ENCODE measurements around the gene PIGR. TPM values are rescaled to one million over a fixed set of nuclear protein-coding genes. Genes with fewer than 3 reads are reported as not detected.

Gene PIGR, protein sequence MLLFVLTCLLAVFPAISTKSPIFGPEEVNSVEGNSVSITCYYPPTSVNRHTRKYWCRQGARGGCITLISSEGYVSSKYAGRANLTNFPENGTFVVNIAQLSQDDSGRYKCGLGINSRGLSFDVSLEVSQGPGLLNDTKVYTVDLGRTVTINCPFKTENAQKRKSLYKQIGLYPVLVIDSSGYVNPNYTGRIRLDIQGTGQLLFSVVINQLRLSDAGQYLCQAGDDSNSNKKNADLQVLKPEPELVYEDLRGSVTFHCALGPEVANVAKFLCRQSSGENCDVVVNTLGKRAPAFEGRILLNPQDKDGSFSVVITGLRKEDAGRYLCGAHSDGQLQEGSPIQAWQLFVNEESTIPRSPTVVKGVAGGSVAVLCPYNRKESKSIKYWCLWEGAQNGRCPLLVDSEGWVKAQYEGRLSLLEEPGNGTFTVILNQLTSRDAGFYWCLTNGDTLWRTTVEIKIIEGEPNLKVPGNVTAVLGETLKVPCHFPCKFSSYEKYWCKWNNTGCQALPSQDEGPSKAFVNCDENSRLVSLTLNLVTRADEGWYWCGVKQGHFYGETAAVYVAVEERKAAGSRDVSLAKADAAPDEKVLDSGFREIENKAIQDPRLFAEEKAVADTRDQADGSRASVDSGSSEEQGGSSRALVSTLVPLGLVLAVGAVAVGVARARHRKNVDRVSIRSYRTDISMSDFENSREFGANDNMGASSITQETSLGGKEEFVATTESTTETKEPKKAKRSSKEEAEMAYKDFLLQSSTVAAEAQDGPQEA
- total RNA-seq = not detected
- long read RNA-seq = 0 reads

DNA sequence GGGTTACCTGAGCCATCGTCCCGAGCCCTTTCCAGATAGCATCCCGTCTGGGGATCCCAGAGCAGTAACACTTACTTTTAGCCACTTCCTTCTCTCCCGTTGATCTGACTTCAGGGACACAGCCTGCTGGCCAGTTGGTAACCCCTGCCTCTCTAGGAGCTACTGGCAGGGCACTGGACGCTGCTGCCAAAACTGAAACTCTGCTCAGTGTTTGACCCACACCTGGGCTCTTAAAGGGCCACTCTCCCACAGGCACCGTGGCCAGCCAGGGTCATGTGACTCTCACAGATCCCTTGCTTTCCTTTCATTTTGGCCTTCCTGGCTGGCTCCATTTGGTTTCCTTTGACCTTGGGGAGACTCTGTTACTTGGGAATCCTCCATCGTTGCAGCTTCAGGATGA is at the start of gene PIGR:
Gene PIGR (minus strand): TSS at position 206 of the 400 bp plus-strand sequence. CDS start 5,935 bp downstream, outside the sequence.
- ATAC-seq = no peak
- intact Hi-C loops (cut with DNase I) = no loop called here
- no peak for DNase-seq (ENCODE audit: missing footprints)

DNA sequence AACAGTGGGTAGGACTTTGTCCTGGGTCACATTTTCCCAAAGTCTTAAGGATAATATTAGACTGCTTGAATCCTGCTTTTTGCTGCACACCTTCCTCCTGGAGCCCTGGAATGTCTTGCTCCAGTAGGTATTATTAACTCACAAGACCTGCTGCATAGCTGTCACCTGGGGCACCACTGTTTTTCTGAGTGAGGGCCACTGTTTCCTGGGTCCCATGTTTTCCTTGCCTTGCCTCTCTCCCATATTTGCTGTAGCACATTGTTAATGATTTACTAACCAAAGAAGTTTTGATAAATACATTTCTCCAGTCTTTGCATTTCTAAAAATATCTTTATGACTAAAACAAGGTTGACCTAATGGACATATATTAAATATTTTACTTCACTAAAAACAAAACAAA is 46.5 kb upstream of the PIGR start:
- no peak for ATAC-seq
- intact Hi-C loops (cut with DNase I) = no loop called here

DNA sequence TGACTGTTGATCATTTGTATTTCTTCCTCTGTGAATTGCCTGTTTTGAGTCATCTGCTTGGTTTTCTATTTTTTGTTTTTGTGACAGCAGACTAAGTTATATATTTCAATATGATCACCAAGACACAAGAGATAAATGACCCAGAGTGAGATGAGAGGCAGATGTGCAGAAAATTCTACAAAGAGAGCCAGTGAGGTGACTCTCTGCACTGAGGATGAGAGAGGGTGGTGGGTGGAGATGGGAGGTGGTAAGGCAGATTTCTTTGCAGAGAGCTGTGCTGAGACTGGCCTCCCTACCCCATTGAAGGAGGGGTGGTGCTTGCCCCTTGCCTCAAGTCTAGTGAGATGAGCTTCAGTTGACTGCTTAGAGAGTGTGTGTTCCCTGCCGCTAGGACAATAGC is 41.6 kb upstream of the PIGR start:
- no peak for DNase-seq (ENCODE audit: missing footprints)
- intact Hi-C loops (cut with DNase I) = loop anchor here (10.0 kb wide), 2 partner anchors 353 to 503 kb away; partner anchors contain the start of gene DYRK3
- no peak for ATAC-seq

More for the DNA sequence above, 46.5 kb upstream of the PIGR start:
- no peak for DNase-seq (ENCODE audit: missing footprints)

DNA sequence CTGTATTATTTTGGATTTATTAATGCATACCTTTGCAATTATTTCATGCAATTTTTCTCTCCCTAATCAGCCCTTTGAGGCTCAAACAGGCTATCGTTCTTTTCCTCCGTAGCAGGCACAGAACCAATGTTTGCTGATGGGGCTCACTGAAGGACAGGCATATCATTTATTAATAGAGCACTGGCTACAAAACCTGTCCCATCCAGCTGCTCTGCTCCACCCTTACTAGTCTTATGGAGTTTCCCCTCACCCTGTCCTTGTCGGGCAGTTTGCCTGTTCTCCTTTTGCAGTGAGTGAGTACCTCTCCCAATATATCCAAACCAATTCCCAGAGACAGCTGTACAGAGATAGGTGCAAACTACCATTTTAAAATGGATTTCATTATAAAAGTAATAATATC is 40.6 kb upstream of the PIGR start:
- no peak for DNase-seq (ENCODE audit: missing footprints)
- intact Hi-C loops (cut with DNase I) = loop anchor here (10.0 kb wide), 2 partner anchors 352 to 502 kb away; partner anchors contain the start of gene DYRK3
- ATAC-seq = no peak

DNA sequence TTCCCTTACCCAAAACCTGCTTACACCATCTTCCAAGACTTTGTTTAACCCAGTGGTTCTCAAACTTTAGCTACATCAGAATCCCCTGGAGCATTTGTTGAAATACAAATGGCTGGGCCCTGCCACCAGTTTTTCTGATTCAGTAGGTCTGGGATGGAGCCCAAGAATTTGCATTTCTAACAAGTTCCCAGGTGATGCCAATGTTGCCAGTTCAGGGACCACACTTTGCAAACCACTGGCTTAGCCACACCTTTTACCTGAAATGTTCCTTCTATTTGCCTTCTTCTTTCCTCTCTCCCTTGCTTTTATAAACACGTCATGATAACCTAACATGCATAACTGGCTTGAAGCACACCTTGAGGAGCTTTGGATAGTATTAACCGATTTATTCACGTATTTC is 40.1 kb upstream of the PIGR start:
- ATAC-seq (no peak), DNase-seq (ENCODE audit: missing footprints) (no peak)
- intact Hi-C loops (cut with DNase I) = loop anchor here (10.0 kb wide), 2 partner anchors 352 to 502 kb away; partner anchors contain the start of gene DYRK3

DNA sequence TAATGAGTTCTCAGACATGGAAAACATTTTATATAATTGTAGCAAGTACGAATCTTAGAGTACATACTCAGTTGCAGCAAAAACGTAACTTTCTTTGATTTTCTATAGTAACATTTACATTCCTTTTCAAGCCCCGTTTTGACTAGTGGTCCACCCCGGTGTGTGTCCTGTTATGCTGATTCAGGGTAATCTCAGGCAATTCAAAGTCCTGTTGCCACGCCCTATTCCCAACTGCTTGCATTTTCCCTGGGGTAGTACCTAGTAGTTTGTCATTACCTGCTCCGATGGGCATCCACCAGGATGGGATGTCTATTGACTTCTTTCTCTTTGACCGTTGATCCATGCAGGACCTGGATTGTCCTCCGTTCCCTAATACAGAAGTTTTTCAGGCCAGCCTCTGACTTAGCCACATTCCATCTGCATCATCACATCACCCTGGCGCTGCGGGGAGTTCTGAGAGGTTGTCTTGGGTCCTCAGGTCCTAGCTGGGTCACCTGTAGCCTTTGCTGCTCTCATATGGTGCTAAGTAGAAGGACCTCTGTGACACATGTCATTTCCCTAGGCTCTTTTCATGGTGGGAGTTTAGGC is 39.0 kb upstream of the PIGR start:
- DNase-seq (ENCODE audit: missing footprints) (no peak), ATAC-seq (no peak)
- intact Hi-C loops (cut with DNase I) = loop anchor here (10.0 kb wide), 2 partner anchors 350 to 500 kb away; partner anchors contain the start of gene DYRK3

DNA sequence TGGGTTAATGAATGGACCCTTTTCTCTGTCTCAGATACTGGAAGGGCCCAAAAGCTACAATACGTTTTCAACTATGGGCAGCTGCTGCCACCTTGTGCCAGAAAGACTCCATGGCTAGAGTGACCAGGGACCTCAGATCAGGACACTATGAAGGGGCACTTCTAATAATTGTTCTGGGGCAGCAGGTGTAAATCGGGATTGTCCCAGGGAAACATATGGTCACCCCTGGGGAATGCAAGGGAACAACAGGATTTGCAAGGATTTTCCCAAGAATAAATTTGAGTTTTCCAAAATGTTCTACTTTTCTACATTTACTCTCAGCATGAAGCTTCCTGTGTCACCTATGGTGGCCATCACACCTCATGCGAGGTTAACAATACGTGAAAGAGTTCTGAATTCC is 36.0 kb upstream of the PIGR start:
- no peak for DNase-seq (ENCODE audit: missing footprints)
- intact Hi-C loops (cut with DNase I) = loop anchor here (5.0 to 10.0 kb wide), 3 partner anchors 347 to 497 kb away; partner anchors contain the start of gene DYRK3
- ATAC-seq = peak; percentile 59

DNA sequence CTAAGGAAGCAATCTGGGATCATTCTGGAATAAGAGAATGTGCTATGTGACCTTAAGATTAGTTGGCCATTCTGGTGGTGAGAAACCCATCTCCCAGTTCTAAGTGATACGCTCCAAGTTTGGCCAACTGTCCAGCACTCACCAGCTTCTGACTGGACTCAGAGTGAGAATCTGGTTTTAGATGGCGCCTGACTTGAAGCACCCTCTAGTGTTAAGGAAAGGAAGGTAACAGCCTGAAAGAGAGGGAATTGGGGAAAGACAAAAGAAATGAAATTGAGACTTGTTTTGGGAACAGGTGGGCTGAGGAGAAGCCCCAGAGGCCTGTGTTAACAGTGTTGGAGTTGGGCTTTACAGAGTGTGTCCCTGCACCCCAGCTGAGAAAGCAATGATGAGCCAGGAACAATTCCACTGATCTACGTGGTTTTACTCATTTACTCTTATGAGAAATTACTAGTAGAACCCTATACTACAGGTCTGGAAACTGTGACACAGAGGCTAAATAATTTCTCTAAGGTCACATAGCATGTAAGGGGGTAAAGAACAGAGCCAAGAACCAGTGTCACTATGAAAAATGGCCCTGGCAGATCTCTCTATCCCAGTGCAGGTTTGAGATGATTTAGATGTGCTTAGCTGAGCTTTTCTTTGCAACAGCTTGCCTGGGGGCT is 33.2 kb upstream of the PIGR start:
- intact Hi-C loops (cut with DNase I) = loop anchor here (5.0 to 10.0 kb wide), 4 partner anchors 55 to 495 kb away; partner anchors contain the start of genes DYRK3 and FCMR
- DNase-seq (ENCODE audit: missing footprints) (no peak), ATAC-seq (no peak)

DNA sequence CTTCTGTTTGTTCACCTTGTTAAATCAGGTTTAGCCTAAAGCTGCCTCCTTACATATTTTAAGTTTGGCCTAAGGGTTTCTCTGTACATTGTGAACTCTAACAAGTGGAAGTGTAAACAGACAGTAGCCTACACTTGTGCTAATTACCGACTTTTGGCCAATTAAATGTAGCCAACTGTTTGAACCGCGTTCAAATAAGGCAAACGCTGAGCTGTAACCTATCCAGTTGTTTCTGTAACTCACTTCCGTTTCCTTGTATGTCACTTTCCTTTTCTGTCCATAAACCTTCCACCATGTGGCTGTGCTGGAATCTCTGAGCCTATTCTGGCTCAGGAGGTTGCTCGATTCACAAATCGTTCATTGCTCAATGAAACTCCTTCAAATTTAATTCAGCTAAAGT is 32.0 kb upstream of the PIGR start:
- intact Hi-C loops (cut with DNase I) = loop anchor here (10.0 kb wide), 1 partner anchor 53 kb away; the partner anchor contains the start of gene FCMR
- DNase-seq (ENCODE audit: missing footprints) (no peak), ATAC-seq (no peak)

DNA sequence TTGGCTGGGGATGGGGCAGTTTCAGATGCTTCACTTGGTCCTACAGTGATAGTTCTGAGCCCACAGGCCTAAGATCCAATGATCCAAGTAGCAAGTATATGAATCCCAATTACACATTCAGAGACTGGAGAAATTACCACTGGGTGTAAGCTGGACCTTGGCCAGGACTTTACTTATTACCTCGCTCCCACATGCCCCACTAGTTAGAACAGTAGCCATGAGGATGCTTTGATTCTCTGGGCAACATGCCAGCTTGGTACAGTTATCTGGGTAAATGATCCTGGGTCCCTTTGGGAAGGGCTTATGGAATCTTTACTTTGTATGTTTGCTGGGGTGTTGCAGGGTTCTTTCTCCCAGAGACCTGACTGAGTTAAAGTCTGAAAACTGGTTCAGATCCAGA is 29.0 kb upstream of the PIGR start:
- intact Hi-C loops (cut with DNase I) = loop anchor here (10.0 kb wide), 1 partner anchor 51 kb away; the partner anchor contains the start of gene FCMR
- ATAC-seq = no peak
- DNase-seq (ENCODE audit: missing footprints) = no peak

DNA sequence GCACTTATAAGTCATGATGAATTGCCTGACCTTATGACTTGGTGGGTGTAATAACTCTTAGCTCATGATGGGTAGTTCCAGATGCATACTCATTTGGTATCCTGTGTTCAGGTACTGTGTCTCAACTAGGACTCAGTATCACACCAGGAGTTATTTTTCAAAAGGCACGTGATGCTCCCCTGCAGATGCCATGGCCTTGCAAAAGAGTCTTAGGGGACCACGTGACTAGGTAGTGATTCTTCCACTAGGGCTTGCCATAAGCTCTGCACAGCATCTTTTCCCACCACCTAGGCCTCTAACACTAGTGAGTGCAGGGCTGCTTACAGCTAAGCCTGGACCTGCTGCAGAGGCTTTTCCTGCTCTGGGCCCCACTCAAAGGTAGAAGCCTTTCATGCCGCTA is 27.9 kb upstream of the PIGR start:
- intact Hi-C loops (cut with DNase I) = loop anchor here (10.0 kb wide), 1 partner anchor 49 kb away; the partner anchor contains the start of gene FCMR
- ATAC-seq (no peak), DNase-seq (ENCODE audit: missing footprints) (no peak)

DNA sequence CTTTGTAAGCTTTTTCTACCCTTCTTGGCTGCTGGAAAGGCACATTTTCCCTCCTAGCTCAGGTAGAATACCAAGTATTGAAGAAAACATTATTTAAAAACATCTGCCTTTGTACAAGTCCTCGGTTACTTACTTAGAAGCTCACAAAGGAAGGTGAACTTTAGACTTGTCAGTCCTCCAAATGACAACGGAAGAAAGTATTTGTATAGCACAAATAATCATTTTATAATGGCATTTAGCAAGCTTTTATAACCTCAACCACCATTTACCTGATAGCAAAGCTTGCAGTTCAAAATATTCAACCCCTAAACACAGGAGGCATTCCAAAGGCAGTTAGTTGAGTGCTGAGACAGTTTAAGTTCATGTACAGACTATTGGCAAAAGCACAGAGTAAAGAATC is 26.5 kb upstream of the PIGR start:
- intact Hi-C loops (cut with DNase I) = loop anchor here (10.0 kb wide), 1 partner anchor 48 kb away; the partner anchor contains the start of gene FCMR
- no peak for DNase-seq (ENCODE audit: missing footprints)
- ATAC-seq = no peak

DNA sequence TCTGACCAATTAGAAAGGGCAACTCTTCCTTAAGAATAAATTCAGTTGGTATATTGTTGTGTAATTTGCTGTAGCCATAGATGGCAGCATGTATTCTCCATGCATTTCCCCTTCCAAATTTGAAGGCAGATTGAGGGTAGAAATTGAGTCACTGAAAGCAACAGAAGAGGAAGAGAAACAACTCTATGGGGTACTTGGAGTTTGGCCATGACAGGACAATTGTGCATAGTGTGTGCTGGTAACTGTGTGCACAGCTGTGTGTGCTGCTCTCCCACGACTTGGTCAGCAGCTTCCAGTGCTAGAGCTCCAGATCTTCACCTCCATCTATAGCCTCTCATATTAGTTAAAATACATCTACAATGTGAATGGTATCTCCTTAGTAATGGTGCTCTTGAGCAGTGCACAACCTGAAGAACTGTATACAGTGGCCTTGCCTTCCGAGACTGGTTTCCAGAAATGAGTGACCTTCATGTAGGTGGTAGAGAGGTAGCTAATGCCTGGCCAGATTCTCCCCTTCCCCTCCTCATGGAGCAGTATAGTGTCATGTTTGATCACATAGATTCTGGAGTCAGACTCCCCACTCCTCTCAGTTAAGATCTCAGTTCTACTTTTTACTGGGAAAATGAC is 24.9 kb upstream of the PIGR start:
- intact Hi-C loops (cut with DNase I) = loop anchor here (10.0 kb wide), 1 partner anchor 46 kb away; the partner anchor contains the start of gene FCMR
- peak; percentile 23 for ATAC-seq

DNA sequence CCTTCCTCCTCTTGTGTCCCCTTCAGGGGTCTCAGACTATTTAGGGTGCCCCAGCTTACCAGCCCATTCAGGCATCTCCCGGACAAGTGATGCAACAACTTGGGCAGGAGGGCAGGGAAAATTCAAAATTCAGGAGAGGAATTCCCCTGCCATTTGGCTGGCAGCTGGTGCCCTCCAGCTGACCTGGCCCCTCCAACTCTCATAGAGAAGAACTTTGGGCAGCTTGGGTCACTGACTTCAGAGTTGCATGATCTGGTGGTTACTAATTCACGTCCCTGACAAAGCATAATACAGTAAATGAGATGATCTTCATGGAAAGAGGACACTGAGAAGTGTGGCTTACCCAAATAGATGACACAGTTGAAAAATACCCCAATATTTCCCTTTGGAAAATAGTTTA is 24.2 kb upstream of the PIGR start, which contains the start of gene FCAMR:
Gene FCAMR (minus strand): TSS at position 15 of the 400 bp plus-strand sequence. CDS start 335 bp downstream, outside the sequence.
- DNase-seq (ENCODE audit: missing footprints) = no peak
- ATAC-seq = no peak
- intact Hi-C loops (cut with DNase I) = loop anchor here (10.0 kb wide), 1 partner anchor 46 kb away; the partner anchor contains the start of gene FCMR

More for the DNA sequence above, 24.9 kb upstream of the PIGR start:
- no peak for DNase-seq (ENCODE audit: missing footprints)

DNA sequence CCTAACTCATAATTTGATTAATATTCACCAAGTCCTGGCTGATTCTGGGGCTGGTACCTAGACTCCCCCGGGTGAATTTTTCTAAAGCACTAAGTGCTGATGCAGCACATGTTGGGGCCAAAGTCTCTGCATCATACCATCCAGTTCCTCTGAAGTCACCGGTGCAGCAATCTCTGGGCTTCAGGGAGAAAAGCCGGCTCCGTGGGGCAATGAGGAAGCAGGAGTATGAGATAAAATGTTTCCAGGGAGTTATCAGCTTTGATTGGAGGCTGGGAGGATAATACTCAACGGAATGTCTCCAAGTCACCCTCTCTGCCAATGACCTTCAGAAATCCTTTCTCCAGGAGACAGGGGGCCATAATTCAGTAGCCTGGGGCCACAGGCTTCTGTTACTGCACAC is 22.8 kb upstream of the PIGR start:
- ATAC-seq (no peak), DNase-seq (ENCODE audit: missing footprints) (no peak)
- intact Hi-C loops (cut with DNase I) = no loop called here

DNA sequence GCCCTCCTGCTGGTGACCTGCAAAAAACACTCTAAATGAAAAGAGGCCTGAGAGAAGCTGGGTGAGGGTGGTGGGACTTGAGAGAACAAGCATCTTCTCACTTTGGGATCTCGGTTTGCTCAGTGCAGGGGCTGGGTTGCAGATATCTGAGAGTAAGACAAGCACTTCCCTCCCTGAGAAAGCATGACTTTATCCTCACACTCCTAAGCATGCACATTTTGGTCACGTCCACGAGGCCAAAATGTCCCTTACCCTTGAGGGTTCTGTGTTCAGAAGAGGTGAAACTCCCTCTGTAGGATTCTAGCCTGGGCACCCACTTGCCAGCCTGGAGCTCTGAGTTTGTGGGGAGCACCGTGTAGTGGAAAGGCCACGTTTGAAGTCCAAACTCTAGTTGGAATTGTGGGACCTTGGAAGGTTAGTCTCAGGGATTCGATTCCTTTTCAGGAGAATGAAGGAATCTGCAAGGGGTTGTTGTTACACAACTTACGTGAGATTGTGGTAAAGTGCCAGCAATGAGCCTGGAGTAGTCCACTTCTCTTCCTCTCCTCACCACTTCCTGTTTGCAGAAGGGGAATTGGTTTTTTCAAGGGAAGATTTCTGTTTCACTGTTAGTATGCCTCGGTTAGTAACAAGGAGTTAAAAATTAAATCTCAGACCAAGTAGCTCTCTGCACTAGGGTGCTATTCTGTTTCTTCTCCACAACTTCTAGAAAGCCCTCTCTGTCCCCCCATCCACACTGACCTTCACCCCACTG is 21.0 kb upstream of the PIGR start:
- peak; percentile 60 for ATAC-seq
- intact Hi-C loops (cut with DNase I) = no loop called here
- no peak for DNase-seq (ENCODE audit: missing footprints)

DNA sequence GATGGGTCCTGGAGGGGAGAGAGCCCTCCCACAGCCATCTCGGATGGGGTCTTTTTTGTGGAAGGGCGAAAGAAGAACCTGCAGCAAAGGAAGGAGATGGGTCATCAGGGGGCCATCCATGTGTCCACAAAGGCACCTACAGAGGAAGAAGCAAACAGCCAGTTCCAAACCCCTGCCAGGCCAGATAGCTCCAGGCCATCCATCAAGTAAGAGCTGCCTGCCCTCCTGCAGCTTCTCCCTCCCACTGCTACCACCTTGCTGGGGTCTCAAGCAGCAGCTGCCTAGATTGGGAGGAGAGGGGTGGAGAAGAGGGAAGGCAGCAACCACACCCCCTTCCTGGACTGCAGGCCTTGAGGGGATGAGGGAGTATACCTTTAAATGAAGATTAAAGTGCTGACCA is 19.5 kb upstream of the PIGR start:
- ATAC-seq = no peak
- no peak for DNase-seq (ENCODE audit: missing footprints)

More for the DNA sequence above, 19.5 kb upstream of the PIGR start:
- intact Hi-C loops (cut with DNase I) = no loop called here
